Measurements from ENCODE around the gene MACROD2.
A peak's percentile ranks its signal among the peaks of the same experiment; 100 is the strongest.
"Not testable (repeated sequence)": the region's sequence is repeated elsewhere in the genome, so short reads cannot be mapped to it uniquely, and the experiment has no call there.

Gene MACROD2

GRCh38 chr20:14191559-14191958, 196.2 kb downstream of the MACROD2 start:
- DNase-seq (ENCODE audit: low read depth, low spot score), result no peak

GRCh38 chr20:14193443-14193842, 198.1 kb downstream of the MACROD2 start:
- no peak for DNase-seq (ENCODE audit: low read depth, low spot score)

GRCh38 chr20:14193885-14194284, 198.6 kb downstream of the MACROD2 start:
- DNase-seq (ENCODE audit: low read depth, low spot score), result peak; percentile 20

GRCh38 chr20:14197097-14197496, 201.8 kb downstream of the MACROD2 start:
- DNase-seq (ENCODE audit: low read depth, low spot score), result no peak

GRCh38 chr20:14198416-14198815, 203.1 kb downstream of the MACROD2 start:
- no peak for DNase-seq (ENCODE audit: low read depth, low spot score)

GRCh38 chr20:14199111-14199510, 203.8 kb downstream of the MACROD2 start:
- DNase-seq (ENCODE audit: low read depth, low spot score), result no peak

GRCh38 chr20:14203657-14204056, 208.3 kb downstream of the MACROD2 start:
- no peak for DNase-seq (ENCODE audit: low read depth, low spot score)

GRCh38 chr20:14207591-14207990, 212.3 kb downstream of the MACROD2 start:
- no peak for DNase-seq (ENCODE audit: low read depth, low spot score)

GRCh38 chr20:14208956-14209355, 213.6 kb downstream of the MACROD2 start:
- no peak for DNase-seq (ENCODE audit: low read depth, low spot score)

- DNase-seq (ENCODE audit: low read depth, low spot score), result no peak
Observed at GRCh38 chr20:14210146-14210545, 214.8 kb downstream of the MACROD2 start.

- DNase-seq (ENCODE audit: low read depth, low spot score), result no peak
Observed at GRCh38 chr20:14214046-14214445, 218.7 kb downstream of the MACROD2 start.

- not testable (repeated sequence) for DNase-seq (ENCODE audit: low read depth, low spot score)
Observed at GRCh38 chr20:14215880-14216279, 220.6 kb downstream of the MACROD2 start.

GRCh38 chr20:14219801-14220461, 224.6 kb downstream of the MACROD2 start:
- DNase-seq (ENCODE audit: low read depth, low spot score), result no peak

GRCh38 chr20:14220986-14221385, 225.7 kb downstream of the MACROD2 start:
- DNase-seq (ENCODE audit: low read depth, low spot score), result no peak

GRCh38 chr20:14223806-14224205, 228.5 kb downstream of the MACROD2 start:
- no peak for DNase-seq (ENCODE audit: low read depth, low spot score)

- not testable (repeated sequence) for DNase-seq (ENCODE audit: low read depth, low spot score)
Observed at GRCh38 chr20:14226051-14227049, 231.0 kb downstream of the MACROD2 start.

- DNase-seq (ENCODE audit: low read depth, low spot score), result no peak
Observed at GRCh38 chr20:14232650-14233049, 237.3 kb downstream of the MACROD2 start.

- no peak for DNase-seq (ENCODE audit: low read depth, low spot score)
Observed at GRCh38 chr20:14234666-14235295, 239.5 kb downstream of the MACROD2 start.

- DNase-seq (ENCODE audit: low read depth, low spot score), result no peak
Observed at GRCh38 chr20:14235355-14235754, 240.0 kb downstream of the MACROD2 start.

- no peak for DNase-seq (ENCODE audit: low read depth, low spot score)
Observed at GRCh38 chr20:14245368-14245970, 250.2 kb downstream of the MACROD2 start.

GRCh38 chr20:14259689-14260088, 264.4 kb downstream of the MACROD2 start:
- no peak for DNase-seq (ENCODE audit: low read depth, low spot score)

GRCh38 chr20:14260367-14260766, 265.1 kb downstream of the MACROD2 start:
- DNase-seq (ENCODE audit: low read depth, low spot score), result no peak
